ENCODE data around the gene KLK4.

The KLK4 gene, protein sequence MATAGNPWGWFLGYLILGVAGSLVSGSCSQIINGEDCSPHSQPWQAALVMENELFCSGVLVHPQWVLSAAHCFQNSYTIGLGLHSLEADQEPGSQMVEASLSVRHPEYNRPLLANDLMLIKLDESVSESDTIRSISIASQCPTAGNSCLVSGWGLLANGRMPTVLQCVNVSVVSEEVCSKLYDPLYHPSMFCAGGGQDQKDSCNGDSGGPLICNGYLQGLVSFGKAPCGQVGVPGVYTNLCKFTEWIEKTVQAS

GRCh38 chr19:50911206-50912101, at the start of gene KLK4:
TSS of gene KLK4 (minus strand) at chr19:50911395. CDS start at chr19:50910738, 657 bp downstream.
- no peak for FAIRE-seq

- no peak for FAIRE-seq
Measured at GRCh38 chr19:50959731-50960500, 48.7 kb upstream of the KLK4 start.

DNA sequence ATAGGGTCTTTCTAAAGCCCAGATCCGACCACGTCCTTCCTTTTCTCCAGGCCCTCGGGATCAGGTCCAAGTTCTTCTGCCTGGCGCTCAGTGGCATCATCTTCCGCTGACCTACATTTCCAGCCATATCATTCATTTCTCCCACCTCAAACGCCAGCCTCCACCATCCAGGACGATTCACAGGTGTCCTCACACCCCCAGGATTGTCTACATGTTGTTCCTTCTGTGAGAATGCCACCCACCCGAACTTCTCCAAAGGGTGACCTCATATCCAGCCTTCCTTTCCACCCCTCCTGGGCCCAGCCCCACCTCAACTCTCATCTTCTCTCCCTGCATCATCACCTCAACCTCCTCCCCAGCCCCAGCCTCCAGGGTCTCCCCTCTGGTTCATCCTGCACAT, 46.4 kb upstream of the KLK4 start:
- FAIRE-seq: no peak

- FAIRE-seq: no peak
Measured at GRCh38 chr19:50952910-50953309, 41.7 kb upstream of the KLK4 start, which contains the start of gene KLK5. TSS of gene KLK5 (minus strand) at chr19:50953038. CDS start at chr19:50952657, 381 bp downstream.

DNA sequence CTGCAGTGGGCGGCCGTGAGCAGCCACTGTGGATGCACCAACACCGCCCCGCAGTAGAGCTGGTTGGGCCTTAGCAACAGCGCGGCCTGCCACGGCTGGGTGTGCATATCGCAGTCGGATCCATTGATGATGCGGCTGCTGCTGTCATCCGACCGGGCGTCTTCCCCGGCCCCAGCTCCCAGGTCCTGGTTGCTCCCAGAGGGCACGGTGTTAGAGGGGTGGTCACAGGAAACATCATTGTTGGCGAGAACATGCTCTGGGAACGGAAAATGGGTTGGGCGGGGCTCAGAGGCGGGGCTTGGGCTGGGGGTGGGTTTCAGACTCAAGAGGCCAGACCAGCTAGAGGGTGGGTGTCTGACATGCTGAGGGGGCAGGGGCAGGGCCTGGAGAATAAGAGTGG, 38.7 kb upstream of the KLK4 start:
- FAIRE-seq: no peak

DNA sequence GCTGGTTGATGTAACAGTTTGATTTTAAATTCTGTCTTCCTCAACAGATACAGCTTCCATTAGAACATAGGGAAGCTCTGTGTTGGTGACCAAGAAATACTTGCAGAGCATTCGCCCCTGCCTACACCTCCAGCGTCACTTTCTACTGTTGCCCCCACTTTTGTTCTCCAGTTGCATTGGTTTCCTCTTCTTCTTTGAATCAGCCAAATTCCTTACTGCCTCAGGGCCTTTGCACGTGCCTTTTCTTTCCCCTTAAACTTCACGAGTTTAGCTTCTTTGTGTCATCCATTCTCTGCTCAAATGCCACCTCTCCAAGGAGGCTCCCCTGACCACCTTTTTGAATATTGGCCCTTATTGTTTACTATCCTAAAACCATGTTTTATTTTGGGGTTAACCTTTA, 35.9 kb upstream of the KLK4 start:
- FAIRE-seq: no peak

- no peak for FAIRE-seq
Measured at GRCh38 chr19:50944795-50945194, 33.6 kb upstream of the KLK4 start.

DNA sequence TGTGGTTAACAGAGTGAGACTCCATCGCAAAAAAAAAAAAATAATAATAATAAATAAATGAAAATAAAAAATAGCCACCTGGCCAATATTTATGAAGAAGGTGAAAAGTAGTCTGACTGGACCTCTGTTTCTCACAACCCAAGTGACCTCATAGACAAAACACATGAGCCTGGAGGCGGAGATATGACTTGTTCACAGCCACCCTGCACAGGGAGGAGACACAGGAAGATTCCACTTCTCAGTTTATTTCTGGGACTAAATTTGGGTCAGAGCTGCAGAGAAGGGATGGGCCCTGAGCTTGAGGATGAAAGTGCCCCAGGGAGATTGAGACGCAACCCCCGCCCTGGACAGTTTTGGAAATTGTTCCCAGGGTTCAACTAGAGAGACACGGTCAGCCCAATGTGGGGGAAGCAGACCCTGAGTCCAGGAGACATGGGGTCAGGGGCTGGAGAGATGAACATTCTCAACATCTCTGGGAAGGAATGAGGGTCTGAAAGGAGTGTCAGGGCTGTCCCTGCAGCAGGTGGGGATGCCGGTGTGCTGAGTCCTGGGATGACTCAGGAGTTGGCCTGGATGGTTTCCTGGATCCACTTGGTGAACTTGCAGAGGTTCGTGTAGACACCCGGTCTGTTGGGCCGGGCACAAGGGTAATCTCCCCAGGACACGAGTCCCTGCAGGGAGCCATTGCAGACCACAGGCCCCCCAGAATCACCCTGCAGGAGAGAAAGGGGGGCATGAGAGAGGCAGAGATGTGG, 32.1 kb upstream of the KLK4 start:
- FAIRE-seq: no peak

DNA sequence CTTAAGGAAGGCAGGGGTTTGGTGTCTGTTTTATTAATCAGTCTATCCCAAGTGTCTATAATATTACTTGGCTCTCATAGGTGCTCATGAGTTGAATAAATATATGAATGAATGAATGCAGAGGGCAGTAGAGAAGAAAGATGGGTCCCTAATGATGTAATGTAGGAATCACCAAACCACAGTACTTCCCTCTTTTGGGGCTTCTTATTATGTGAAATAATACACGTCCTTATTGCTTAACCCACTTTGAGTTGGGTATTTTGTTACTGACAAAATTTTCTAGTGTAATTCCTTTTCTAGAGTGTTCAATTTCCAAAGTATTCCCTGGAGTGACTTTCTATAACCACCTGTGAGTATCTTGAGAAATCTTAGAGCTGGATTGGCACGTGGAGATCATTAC, 28.4 kb upstream of the KLK4 start:
- FAIRE-seq: no peak

- no peak for FAIRE-seq
Measured at GRCh38 chr19:50933640-50934039, 22.4 kb upstream of the KLK4 start.

- no peak for FAIRE-seq
Measured at GRCh38 chr19:50932690-50933083, 21.5 kb upstream of the KLK4 start.

- FAIRE-seq: no peak
Measured at GRCh38 chr19:50932018-50932689, 21.0 kb upstream of the KLK4 start.

- FAIRE-seq: no peak
Measured at GRCh38 chr19:50931023-50931422, 19.8 kb upstream of the KLK4 start.

DNA sequence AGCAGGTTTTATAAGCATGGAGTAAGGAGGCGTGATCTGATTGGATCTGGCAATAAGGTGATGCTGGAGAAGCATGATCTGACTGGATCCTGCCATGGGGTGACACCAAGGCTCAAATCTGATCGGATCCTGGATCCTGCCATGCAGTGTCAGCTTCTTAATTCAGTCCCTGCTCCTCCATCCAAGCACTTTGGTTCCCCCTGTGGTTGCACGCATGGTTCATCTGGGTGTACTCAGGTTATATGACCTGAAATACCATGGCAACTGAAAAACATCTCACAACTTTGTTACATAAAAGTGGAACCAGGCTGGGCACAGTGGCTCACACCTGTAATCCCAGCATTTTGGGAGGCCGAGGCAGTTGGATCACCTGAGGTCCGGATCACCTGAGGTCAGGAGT, 17.6 kb upstream of the KLK4 start:
- no peak for FAIRE-seq

- FAIRE-seq: no peak
Measured at GRCh38 chr19:50926144-50926543, 14.9 kb upstream of the KLK4 start.

- FAIRE-seq: no peak
Measured at GRCh38 chr19:50925734-50926133, 14.5 kb upstream of the KLK4 start.

DNA sequence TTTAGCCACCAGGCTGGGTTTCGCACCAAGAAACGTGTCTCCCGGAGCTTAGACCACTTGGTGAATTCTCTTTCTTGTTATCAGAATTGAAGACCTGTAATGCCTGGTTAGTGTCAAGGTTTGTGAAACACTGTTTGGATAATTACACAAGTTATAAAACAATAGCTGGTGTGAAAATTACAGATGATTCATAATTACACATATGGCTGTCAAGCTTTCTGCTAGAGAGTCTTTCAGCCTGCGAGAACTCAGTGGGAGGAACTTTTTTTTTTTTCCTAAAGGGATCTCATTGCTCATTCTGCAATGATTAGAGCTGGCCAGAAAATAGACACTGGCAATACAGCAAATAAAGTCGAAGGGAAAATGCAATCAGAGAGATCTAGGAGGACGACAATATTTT, 13.4 kb upstream of the KLK4 start:
- FAIRE-seq: no peak

GRCh38 chr19:50922317-50922853, 11.2 kb upstream of the KLK4 start:
- no peak for FAIRE-seq

GRCh38 chr19:50921426-50922316, 10.5 kb upstream of the KLK4 start:
- FAIRE-seq: no peak

DNA sequence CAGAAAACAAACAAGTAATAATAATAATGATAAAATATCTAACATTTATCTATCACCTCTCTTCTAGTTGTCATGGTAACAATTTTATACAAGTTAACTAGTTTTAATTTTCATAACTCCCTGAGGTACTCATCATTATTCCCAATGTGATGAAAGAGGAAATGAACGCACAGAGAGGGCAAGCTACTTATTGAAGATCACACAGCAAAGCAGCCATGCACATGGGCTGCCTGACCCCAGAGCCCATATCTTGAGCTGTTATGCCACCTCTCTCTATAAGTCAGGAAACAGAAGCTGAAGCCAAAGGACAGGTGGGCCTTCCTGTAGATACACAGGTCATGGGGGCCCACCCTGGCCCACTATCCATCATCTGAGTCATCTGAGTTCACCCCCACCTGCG, 4.9 kb upstream of the KLK4 start:
- FAIRE-seq: no peak

All from TTC549 (cell line).